CD4-positive, alpha-beta T cell treated with Interleukin-6 for 4 hours (primary cell): ENCODE measurements around the gene TMC6.
"Not testable (repeated sequence)": the region's sequence is repeated elsewhere in the genome, so short reads cannot be mapped to it uniquely, and the experiment has no call there.

ENCODE experiments used
- DNase-seq: peaks from one replicate; pipeline ENCODE4 v3.0.0-alpha.2; 2020; ENCODE audit warnings: mixed read lengths

TMC6 gene

DNA sequence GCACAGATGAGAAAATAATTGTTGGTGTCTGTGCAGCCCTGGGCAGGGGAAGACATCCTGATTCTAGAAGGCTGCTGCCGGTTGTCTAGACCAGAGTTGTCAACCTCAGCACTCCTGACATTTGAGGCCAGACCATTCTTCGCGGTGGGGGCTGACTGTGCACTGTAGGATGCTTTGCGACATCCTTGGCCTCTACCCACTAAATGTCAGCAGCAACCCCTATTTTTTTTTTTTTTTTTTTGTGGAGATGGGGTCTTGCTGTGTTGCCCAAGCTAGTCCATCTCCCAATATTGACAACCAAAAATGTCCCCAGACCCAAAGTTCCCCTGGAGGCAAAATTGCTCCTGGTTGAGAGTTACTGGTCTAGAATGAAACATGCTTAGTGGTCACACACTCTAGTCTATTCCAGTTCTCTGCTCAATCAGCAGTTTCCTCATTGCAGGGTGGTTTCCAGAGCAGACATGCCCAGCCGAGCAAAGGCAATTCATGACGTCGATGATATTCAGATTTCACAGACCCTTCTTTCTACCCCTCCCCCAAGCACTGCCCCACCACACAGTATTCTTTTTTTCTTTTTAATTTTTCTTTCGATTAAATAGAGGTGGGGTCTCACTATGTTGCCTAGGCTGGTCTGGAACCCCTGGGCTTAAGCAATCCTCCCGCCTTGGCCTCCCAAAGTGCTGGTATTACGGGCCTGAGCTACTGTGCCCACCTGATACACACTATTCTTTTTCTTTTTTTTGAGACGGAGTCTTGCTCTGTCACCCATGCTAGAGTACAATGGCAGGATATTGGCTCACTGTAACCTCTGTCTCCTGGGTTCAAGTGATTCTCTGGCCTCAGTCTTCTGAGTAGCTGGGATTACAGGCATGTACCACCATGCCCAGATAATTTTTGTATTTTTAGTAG is 26.6 kb upstream of the TMC6 start:
- DNase-seq: no peak

DNA sequence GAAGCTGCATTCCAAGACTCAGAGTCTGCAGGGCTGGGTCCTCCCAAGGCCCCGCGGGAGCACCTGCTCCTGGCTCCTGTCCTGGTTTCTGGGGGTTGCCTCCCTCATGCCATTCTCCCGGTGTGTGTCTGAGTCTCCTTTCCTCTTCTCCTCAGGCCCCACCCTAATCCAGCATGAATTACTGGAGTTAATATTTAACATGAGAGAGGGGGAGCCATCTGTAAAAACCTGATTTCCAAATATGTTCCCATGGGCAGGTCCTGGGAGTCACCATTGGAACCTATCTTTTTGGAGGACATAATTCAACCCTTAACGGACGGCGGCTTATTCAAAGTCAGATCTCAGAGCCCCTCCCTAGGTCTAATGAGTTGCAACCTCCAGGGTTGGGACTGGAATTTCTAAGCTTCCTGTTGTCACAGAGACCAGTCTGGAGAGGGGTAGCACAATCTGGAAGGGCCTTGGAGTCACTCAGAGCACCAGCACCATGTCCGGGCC is 23.0 kb upstream of the TMC6 start:
- no peak for DNase-seq

DNA sequence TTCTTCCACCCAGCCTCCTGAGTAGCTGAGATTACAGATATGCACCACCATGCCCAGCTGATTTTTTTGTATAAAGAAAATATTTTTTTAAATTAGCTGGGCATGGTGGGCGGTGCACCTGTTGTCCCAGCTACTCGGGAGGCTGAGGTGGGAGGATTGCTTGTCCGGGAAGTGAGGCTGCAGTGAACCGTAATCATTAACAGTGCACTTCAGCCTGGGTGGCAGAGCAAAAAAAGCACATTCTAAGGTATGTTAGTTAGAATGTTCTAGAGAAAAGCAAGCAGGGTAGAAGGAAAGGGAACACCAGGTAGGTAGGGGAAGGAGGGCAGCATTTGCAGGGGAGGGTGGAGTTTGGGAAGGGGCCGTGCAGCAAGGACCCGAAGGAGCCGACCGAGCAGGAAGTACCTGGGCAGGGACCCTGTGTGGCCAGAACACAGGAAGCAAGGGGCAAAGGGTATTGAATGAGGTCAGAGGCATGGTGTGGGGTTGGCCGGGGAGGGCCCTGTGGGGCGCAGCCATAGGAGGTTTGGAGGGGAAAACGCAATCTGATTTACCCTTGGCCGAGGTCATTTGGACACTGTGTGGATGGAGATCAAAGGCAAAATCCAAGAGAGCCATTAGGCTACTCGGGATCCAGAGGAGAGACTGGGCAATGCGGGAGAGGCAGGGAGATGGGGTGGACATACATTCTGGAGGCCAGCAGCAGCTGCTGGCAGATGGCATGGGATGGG is 19.9 kb upstream of the TMC6 start:
- DNase-seq: no peak

DNA sequence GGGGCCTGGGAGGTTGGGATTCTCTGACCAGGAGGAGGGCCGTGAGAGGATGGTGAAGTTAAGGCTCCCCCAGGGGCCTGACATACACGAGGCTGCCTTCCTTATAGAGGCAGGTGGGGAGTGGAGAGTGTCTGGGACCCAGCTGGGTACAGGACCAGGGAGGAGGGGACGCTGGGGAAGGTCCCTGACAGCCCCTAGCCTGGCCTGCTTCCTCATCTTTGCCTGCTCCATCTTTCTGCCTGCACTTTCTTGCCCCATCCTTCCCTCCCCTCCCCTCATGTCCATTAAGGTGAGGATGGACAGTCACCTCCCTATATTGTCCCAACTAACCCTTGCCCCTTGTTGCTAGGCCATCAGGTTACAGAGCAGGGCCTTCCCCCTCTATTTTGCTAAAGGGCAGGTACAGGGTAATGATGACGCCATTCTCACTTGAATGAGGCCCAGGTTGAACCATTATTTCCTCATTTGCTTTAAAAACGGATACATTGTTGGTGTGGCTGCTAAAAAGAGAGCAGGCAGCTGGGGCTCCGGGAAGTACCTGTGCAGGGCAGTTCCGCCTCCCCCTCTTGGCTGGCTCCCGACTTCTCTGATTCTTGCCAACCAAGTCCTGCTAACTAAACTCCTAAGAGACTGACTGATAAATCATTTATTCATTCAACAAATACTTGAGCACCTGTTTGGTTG is 18.9 kb upstream of the TMC6 start:
- DNase-seq: peak; percentile 22

DNA sequence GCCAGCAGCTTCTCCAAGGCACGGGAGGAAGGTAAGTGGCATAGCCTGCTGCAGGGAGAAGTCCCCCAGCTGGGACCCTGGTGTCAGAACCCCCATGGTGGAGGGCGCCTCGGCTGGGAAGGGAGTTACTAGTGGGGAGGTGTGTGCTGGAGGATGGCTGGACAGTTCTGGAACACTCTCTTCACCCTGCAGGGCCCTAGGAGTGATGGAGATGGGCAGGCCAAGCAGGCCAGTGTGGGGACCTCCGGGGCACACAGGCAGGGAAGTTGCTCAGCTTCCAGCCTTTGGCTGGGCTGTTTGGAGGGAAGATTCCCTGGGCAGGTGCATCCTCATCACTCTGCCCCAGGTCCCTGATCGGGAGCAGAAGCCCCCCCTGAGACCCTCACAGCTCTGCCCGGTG is 18.3 kb upstream of the TMC6 start:
- DNase-seq: no peak

DNA sequence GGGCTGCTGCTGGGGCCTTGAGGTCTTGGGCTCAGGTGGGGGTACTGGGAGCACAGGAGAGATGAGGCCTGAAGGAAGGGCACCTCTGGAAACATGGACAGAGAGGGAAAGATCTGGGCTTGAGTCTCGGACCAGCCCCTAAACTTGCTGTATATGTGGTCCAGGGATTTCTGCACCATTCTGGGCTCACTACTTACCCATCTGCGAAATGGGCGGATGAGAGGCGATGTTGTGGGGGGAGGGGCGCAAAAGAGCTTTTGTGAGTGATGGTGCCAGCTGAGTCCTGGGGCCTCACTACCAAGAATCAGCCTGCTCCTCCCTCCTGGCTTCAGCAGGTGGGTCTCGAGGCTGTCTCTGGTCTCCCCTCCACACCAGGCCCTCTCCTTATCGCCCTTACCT is 17.9 kb upstream of the TMC6 start:
- no peak for DNase-seq

DNA sequence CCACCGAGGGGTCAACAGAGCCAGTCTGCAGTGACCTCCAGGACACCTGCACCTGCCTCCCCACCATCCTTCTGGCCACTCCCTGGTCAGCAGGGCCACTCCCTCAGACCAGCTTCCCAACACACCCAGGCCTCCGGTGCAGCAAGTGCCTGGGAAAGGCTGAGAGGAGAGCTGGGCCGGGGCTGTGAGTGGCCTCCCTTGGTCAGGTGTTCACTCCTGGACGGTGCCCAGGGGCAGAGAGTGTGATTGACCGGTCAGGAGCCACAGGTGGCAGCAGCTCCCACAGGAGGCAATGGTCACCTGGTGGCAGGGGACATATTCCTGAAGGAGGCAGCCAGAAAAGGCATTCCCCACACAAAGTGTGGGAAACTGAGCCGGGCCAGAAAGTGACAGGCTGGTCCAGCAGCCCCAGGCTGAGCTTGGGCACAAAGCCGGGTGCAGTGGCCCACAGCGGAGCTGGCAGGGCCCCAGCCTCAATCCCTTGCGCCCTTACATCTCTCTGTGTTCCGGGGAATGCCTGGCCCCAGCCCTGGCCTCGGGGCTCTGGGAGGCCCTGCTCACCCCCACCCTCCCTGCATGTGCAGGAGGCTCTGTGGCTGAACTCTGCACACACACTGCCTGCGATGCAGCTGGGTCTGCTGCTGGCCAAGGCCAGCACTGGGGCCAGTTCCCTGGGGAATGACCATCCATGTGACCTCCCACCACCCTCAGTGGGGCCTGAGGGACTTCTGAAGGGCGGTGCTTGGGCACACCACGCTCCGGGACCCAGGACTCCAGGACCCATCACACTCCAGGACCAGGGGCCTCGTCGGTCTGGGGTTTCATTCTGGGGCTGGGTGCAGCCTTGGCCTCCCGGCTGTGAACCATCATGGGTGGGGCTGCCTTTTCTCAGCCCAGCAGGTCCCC is 16.4 kb upstream of the TMC6 start:
- no peak for DNase-seq

DNA sequence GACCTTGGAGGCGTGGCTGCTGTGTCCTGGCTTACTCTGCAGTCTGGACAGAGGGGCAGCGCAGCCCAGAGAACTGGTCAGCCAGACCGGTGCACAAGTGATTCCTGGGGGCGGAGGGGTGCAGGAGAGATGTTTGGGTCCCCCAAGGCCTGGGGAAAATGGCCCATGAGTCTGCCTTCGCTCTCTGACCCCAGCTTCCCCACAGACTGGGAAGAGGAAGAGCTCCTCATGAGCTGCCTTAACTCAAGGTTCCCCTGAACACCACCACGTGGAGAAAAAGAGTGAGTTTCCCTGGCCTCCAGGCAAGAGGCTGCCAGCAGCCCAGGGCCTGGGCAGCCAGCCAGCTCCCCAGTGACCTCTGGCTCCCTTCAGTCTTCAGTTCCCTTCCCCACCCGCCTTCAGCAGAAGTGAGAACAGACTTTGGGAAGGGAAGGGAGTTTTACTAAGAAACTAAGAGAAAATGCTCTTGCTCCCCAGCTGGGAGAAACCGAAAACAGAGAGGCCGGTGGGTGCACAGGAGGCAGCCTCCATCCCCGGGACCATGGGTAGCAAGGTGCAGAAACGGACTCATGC is 15.7 kb upstream of the TMC6 start:
- DNase-seq: no peak

DNA sequence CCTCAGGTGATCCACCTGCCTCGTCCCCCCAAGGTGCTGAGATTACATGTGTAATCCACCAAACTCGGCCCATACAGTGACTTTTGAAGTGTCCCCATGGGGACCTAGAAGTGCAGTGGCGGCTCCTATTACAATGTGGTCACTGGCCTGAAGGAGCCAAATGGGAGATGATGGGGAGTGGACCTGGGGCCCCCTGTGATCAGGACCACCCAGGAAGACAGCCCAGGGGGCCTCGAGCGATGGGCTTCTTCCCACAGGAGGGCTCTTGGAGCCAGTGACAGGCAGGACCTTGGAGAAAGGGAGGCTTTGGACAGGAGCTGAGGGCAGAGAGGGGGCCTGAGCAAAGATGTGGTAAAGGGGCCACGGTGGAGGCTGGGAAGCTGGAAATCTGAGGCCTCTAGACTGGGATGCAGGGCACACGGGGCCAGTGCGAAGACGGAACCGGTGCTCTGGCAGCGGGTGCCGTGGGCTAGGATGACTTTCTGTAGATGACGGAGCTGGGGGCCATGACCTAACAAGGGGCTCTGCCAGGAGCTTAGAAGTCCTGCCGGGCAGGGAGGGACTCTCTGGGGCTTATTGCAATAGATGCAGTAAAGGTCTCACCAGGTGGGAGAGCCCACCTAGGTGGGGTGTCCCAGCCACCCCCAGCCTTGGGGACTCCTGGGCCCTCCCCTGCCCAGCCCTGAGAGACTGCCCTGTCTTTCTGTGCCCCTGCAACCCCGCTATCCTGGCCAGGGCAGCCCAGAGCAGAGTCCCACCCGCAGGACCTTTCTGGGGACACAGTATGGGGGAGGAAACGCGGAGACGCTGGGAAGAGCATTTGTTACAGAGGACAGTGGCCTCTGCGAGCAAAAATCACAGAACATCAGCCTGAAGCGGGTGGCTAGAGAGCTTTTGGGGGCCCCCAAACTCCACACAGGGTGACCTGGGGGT is 14.9 kb upstream of the TMC6 start:
- DNase-seq: no peak

DNA sequence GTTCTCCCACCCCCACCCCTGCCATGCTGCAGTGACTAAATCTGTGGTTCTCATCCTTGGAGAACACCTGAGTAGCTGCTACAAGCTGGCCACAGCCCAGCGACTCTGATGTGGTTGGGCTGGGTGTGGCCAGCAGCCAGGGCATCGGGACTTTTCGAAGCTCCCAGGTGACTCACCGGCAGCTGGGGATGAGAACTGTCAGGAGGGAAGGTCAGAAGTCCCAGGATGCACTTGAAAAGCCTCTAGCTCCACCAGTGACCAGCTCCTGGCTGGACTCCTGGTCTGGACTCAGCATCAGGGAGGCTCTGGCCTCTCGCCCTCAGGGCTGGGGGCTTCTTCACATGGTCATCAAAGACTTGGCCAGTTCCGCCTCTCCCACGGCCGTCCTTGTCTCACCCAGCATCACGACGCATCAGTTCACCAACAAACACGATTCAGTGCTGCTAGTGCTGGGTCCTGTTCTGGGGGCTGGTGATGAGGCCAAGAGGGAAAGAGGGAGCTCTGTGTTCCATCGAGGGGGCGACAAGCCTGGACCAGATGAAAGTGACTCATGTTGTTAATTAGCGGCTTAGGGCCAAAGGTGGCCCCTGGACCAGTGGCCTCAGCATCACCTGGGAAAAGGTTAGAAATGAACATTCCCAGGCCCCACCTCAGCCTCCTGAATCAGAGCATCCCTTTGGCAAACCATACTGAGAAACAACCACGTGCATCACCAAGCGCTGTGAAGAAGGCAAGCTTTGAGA is 13.7 kb upstream of the TMC6 start:
- no peak for DNase-seq

DNA sequence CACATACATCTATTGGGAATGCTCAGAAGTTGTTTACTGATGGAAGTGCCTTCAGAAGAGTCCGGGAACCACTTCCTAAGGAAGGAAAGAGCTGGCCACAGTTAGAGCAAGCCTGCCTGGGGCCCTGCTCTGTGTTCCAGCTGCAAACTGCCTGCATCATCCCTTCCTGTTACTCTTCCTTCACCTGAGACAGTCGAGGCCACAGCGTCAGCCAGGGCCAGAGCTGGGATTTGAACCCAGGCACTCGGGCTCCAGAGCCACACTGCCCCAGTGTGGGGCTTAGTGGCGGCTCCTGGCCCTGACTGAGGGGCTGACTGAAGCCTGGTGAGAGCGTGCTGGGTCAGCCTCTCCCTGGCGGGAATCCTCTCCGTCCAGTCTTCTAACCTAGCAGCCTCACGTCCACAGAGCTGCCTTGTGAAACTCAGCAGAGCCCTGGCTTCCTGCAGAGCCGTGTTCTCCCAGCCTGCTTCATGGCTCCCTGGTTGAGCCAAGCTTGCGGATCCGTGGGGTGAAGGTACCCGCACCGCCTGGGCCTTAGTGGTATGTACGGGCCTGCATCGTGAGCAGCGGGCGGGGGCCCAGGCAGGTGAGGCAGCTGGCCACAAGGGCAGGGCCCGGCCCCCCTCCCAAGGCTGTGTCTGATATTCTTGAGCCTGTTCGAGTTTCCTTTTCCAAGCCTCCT is 13.0 kb upstream of the TMC6 start:
- DNase-seq: no peak

DNA sequence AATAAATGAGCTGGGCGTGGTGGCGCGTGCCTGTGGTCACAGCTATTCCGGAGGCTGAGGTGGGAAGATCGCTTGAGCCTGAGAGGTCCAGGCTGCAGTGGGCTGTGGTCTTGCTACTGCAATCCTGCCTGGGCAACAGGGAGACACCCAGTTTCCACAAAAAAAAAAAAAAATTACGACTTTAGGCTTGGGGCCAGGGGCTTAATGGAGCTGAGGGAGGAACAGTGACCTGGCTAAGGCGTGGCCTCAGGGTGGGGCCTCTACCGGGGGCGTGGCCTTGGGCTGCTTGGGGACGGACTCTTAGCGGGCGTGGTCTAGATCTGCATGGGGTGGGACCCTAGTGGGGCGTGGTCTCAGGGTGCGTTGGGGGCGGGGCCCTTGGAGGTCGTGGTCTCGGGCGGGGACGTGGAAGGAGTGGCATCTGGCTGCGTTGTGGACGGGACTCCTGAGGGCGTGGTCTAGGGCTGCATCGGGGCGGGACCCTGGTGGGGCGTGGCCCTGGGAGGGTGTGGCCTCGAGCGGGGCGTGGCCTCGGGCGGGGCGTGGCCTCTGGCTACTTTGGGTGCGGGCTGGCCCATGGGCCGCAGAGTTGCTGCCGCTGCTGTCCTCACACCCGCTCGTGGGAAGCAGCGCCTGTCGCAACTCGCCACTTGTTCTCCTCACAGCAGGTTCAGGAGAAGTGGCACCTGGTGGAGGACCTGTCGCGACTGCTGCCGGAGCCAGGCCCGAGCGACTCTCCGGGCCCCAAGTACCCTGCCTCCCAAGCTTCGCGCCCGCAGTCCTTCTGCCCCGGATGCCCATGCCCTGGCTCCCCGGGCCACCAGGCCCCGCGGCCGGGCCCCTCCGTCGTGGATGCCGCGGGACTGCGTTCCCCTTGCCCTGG is 11.9 kb upstream of the TMC6 start:
- DNase-seq: peak; percentile 93

DNA sequence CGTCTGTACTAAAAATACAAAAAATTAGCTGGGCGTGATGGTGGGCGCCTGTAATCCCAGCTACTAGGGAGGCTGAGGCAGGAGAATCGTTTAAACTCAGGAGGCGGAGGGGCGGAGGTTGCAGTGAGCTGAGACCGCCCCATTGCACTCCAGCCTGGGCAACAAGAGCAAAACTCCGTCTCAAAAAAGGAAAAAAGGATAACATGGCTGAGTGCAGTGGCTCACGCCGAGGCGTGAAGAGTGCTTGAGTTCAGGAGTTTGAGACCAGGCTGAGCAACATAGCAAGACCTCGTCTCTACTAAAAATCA is 11.3 kb upstream of the TMC6 start:
- not testable (repeated sequence) for DNase-seq

DNA sequence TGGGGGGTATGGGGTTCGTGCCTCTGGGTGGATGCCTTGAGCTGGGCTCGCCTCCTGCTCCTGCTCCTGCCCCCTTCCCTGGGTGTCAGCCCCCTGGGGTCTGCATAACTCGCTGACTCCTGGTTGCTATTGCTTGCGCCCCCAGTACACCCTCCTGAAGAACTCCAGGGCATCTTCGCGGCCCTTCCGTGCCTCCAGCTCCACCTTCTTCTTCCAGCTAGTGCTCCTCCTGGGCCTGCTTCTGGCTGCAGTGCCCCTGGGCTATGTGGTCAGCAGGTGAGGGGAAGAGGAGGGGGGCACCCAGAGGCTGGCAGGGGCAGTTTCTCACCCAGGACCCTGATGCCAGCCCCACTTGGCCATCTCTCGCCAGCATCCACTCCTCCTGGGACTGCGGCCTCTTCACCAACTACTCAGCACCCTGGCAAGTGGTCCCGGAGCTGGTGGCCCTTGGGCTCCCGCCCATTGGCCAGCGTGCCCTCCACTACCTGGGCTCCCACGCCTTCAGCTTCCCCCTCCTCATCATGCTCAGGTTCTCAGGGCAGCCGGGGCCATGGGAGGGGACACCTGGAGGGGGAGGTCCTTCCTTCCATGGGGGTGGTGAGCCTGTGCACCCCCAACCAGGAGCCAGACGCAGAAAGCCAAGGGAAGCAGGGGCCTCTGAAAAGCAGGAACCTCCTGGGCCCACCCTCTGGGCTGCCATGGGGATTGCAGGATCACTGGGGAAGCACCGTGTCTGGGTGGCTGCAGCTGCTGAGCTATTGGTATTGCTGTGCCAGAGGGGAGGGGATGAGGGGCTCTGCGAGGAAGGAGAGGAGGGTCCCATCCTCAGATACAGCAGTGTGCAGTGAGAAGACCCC is 9.9 kb upstream of the TMC6 start:
- DNase-seq: no peak

DNA sequence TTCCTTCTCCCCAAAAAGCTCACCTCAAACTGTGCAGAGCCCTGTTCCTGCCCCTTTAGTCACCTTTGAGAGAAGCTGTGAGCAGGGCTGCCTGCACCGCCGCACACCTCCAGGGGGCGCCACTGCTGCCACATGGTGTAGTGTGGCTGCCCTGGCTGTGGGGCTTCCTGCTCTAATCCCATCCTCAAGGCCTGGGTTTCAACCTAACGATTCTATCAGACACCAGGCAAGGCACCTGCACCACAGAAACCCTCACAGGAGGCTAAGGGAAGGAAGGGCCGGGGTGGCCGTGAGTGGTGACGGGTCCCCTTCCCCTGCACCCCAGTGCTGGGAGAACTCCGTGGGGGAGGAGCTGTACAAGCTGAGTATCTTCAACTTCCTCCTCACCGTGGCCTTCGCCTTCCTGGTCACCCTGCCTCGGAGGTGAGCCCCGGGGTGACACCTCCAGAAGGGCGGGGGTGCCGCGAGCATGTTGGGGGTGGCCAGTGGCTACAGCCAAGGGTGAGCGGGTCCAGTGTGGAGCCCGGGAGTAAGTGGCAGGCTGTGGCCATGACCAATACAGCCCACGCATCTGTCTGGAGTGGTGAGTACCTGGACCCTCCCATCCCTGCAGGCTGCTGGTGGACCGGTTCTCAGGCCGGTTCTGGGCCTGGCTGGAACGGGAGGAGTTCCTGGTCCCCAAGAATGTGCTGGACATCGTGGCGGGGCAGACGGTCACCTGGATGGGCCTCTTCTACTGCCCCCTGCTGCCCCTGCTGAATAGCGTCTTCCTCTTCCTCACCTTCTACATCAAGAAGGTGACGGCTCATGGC is 9.0 kb upstream of the TMC6 start:
- DNase-seq: peak; percentile 60

DNA sequence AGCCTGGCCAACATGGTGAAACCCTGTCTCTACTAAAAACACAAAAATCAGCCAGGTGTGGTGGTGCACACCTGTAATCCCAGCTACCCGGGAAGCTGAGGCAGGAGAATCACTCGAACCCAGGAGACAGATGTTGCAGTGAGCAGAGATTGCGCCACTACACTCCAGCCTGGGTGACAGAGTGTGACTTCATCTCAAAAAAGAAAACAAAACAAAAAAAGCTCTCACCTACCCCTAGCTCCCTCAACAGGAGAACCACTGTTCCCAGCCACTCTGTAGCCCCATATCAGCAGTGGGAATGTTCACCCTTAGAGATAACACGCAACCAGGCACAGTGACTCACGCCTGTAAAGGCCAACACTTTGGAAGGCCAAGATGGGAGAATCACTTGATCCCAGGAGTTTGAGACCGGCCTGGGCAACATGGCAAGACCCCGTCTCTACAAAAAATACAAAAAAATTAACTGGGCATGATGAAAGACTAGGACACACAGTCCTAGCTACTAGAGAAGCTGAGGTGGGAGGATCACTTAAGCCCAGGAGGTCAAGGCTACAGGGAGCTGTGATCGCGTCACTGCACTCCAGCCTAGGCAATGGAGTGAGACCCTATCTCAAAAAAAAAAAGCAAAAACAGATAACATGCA is 7.4 kb upstream of the TMC6 start:
- no peak for DNase-seq
